DMS79 (cell line): ENCODE results near the gene DUSP9.
"Not testable (repeated sequence)": the region's sequence is repeated elsewhere in the genome, so short reads cannot be mapped to it uniquely, and the experiment has no call there.

ENCODE experiments used
- DNase-seq: peaks from one replicate; lab custom pipeline; 2025; lab: John Stamatoyannopoulos, UW

The DUSP9 gene

DNA sequence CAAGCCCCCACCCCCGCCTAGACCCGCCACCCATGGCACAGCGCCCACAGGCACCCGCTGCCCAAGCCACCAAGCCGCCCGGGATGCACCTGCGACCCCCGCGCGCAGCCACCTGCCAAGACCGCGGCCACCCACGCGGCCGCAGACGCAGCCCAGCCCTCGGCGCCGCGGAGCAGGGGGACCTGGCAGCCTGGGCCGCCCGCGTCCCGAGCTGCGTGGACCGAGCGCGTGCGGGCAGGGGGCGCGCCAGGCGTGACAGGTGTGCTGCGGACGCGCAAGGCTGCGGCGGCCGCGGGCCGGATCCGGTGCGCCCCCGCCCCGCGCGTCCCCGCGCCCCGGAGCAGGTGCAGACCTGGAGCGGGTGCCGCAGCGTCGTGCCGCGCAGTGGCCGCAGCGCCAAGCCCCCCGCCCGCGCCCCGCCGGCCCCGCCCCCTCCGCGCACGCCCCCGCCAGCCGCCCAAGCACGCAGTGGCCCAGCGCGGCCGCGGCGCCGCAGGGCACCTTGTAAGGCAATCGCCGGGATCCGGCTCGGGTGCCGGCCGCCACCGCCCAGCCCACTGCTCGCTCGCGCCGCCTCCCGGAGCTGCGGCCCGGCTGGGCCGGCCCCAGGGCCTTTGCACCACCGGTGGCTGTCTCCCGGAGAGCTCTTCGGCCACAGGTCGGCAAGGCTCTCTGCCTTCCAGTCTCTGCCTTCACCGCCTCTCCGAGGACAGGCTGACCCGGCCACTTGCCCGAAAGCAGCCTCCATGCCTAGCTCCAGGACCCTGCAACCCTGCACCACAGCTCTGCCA, 26.6 kb downstream of the DUSP9 start, which contains the start of gene PNCK:
Gene PNCK, minus strand, starts transcription at position 386 of the 791 bp plus-strand sequence. CDS start 737 bp downstream, outside the sequence.
- DNase-seq = no peak

DNA sequence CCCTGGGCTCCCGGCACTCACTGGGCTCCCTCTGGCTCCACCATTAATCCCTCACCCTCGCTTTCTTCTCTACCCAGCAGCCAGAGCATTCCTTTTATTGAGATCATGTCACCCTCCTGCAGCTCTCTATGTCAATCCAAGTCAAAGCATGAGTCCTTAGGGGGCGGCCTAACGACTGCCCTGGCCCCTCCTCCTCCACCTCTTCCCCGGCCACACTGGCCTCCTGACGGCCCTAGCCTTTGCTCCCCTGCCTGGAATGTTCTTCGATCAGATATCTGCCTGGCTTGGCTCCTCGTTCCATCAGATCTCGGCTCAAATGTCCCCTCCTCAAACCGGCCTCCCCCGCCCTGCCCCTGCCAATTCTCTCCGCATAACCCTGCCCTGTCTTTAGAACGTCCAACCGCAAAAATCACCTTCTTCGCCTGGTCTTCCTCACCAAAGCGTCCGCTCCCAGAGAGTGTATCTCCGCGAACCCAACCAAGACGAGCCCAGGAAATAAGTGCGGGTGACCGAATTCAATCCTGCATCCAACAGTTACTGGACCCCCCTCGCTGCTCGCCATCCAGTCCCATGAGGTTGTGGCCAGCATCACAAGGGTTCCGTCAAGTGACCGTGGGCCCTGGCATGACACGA, 27.3 kb downstream of the DUSP9 start:
- no peak for DNase-seq

DNA sequence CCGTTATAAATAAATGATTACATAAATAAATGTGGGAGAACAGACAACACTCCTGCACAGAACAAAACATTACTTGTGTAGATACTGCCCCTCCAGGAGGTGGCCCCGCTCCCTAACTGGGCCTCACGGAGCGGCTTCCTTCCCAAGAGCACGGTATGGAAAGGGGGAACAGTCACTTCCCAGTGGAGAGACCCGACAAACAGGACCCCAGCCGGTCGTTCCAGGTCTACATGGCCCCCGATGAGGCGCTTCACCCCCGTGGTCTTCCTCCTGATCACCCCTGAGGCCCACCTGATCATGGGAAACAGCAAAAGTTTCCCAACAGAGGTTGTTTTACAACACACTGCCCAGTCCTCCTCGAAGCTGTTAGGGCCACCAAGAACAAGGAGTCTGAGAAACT, 34.2 kb downstream of the DUSP9 start:
- DNase-seq = no peak

DNA sequence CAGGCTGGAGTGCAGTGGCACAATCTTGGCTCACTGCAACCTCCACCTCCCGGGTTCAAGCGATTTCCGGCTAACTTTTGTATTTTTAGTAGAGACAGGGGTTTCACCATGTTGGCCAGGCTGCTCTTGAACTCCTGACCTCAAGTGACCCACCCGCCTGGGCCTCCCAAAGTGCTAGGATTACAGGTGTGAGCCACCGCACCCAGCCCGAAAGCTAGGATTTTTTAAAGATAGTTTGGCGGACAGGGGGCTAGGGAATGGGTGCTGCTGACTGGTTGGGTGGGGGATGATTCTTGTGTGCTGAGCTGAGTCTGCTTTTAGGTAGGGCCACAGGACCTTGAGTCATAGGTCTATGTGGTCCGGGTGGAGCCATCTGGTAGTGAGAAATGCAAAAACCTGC, 36.5 kb downstream of the DUSP9 start:
- DNase-seq = not testable (repeated sequence)

GRCh38 chrX:153684467-153685155, 37.6 kb downstream of the DUSP9 start:
- DNase-seq = no peak

DNA sequence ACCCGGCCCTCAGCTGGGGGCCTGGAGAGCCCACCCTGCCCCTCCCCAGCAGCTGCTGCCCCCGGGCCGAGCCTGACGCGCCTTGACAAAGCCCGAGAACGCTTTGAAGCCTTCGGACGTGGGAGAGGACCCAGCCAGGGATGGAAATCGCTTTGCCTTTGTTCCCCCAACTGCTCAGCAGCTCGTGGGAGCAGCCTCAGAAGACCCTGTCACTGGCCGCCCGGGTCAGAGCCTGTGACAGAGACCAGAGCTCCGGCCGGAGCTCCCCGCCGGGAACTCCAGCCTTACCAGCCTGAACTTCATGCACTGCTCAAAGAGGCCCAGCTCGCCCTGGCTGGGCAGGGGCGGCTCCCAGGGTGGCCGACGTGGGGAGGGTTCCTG, 38.1 kb downstream of the DUSP9 start:
- no peak for DNase-seq

DNA sequence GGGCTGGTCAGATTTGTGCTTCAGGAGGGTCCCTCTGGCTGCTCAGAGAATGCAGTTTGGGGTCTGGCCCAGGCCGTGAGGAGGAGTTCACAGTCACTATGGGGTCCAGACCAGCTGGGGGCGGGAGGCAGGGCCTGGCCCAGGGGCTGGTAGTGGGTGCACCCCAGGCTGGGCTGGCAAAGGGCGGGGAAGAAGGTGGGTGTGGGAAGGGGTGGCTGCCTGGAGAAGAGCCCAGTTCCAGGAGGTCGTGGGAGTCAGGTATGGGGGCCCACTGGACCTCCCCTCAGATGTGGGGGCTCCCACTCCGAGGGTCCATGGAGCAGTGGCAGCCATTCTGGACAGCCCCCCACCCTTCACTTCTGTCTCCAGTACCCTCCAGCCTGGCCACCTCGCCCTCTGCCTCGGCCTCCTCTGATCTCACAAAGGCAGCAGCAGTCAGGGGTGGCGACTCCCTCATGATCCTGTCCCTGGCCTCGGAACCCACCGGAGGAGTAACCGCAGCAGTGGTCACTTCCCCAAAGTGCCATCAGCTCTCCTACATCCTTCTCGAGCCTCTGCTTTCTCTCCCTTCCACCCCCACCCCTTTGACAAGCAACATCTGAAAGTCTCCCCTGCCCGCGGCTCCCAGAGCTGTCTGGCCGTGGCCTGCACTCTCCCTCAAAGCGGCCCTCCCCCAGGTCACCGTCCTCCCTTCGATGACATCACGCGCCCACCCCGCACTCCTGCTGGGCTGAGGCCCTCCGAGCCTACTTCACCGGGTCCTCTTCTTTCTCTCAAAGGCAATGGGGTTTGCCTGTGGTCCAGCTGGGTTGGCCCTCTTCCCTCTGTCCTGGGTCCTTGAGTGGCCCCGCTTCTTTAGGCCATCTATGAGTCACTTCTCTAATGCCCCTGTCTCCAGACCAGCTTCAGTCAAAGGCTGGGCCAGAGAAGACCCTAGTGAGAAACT, 39.0 kb downstream of the DUSP9 start:
- DNase-seq = no peak

DNA sequence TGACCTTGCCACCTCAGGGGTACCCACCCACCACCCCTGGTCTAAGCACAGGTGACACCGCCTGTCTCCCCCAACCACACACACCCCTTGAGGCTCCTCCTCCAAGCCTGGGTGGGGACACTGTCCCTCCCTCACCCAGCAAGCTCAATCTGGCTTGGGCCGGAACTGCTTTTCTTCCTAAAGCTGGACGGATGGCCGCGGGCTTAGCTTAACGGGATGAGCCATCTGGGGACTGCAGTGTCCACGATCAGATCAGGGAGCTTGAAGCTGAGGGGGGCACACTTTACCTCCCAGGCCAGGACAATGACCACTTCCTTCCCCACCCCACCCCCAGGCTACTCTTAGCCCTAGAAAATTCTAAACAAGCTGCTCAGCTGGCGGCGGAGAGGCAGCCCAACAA, 39.7 kb downstream of the DUSP9 start:
- no peak for DNase-seq

- DNase-seq = peak; percentile 31
These were observed 40.4 kb downstream of the DUSP9 start, which contains the start of gene SLC6A8 for GRCh38 chrX:153687121-153688039. TSS of gene SLC6A8 (plus strand) at chrX:153687926. CDS start at chrX:153688575, 649 bp downstream.

GRCh38 chrX:153688071-153688470, 41.1 kb downstream of the DUSP9 start:
- DNase-seq = no peak

DNA sequence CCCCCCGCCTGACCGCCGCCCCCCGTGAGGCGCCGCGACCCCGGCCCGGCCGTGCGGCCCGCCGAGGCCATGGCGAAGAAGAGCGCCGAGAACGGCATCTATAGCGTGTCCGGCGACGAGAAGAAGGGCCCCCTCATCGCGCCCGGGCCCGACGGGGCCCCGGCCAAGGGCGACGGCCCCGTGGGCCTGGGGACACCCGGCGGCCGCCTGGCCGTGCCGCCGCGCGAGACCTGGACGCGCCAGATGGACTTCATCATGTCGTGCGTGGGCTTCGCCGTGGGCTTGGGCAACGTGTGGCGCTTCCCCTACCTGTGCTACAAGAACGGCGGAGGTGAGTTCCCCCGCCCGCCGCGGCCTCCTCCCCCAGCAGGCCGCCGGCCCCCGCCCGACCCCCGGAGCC, 41.5 kb downstream of the DUSP9 start:
- no peak for DNase-seq

DNA sequence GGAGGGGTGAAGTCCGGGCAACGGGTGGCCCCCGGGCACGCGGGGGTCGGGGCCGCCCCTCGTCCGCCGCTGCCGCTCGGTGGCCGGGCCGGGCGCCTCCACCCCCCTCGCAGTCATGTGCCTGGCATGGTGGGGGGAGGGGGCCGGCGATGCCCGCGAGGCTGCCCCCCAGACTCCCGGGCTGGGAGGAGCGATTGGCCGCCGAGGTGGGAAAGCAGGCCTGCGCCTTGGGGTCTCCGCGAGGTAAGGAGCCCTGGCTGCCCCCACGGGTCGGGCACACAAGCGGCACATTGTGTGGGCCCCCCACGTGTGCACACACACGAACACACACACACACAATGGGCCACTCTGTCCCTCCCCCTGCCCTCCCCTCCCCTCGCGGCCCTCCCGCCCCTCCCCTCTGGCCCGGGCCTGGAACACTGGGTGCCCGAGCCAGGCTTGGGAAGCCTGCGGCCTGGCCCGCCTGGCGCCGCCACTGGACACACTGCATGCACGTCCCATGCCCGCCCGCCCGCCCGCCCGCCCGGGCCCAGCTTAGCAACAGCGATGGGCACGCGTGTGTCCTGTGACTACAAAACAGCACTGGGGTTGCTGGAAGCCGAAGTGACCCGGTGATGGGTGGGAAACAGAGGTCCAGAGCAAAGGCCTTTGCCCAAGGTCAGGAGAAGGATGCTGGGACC, 42.0 kb downstream of the DUSP9 start:
- no peak for DNase-seq

- no peak for DNase-seq
These were observed 42.9 kb downstream of the DUSP9 start for GRCh38 chrX:153689654-153690465.

DNA sequence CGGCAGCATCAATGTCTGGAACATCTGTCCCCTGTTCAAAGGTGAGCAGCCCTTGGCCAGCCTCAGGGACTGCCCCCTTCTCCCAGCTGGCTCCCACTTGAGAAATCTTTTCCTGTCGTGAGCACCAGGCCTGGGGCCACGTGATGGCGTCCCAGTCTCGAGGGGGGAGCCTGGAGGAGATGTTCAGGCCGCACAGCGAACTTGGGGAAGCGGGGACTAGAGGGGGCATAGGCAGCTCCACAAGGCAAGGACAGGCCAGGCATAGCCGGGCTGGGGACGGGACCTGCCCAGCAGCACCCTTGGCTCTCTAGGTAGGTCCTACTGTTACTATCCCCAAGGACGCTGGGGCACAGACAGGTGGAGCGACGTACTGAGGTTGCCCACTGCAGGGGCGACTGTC, 43.5 kb downstream of the DUSP9 start:
- no peak for DNase-seq

GRCh38 chrX:153691032-153691827, 44.2 kb downstream of the DUSP9 start:
- DNase-seq = not testable (repeated sequence)

DNA sequence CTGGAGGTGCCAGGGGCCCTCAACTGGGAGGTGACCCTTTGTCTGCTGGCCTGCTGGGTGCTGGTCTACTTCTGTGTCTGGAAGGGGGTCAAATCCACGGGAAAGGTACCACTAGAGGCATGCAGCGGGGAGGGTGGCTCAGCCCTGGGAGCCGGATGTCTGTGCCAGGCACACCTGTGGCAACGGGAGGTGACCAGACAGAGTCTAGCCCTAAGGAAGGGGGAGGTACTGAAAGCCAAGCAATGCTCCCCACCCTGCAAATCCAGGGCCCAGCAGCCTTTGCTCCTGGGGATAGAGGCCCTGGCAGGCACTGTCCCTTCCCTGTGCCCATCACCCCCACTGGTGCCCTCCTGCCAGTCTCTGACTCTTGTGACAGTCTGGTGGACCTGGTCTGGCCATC, 45.0 kb downstream of the DUSP9 start:
- no peak for DNase-seq

DNA sequence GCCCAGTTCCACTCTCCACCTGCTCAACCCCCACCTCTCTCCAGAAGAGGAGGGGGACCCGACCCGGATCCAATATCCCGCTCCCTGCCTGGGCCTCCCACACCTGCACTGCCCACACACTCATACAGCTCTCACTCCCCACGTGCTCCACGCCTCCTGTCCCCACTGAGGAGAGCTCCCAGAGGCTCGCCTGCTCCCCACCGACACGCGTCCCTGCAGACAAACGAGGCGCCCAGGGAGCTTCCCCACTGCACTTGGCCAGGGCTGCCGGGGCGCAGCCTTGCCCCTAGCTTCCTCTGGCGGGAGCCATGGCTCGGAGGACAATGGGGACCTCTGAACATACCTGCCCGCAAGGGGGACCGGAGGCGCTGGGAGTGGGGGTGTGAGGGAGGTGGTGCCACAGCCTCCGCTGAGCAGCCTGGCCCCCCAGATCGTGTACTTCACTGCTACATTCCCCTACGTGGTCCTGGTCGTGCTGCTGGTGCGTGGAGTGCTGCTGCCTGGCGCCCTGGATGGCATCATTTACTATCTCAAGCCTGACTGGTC, 45.7 kb downstream of the DUSP9 start:
- DNase-seq = no peak
